Sciatic nerve (tissue), 2 donors: ENCODE data around the gene CLCA2. TPM values are rescaled to one million over a fixed set of nuclear protein-coding genes. Genes with fewer than 3 reads are reported as not detected.
"Not testable (repeated sequence)": the region's sequence is repeated elsewhere in the genome, so short reads cannot be mapped to it uniquely, and the experiment has no call there.

Experiments used
- ATAC-seq: fragments of 200-7000 bp; cut with Tn5 transposase; one replicate; pipeline ENCODE4 v1.9.1; 2020; ENCODE audit warnings: mild to moderate bottlenecking, moderate library complexity
- DNase-seq: peaks from one replicate; pipeline ENCODE4 v3.0.0-alpha.2; 2020; ENCODE audit warnings: low spot score
- intact Hi-C: fragments of 100-400 bp; cut with DNase I; formaldehyde crosslinking; loops from one replicate; pipeline ENCODE4 v1.14.2; 2022
- total RNA-seq: library from RNA; stranded (reverse); fragmentation: NEBNext Ultra II Directional; extraction: Animal tissue kit (Norgen Biotek cat#: 25700); gene quantifications from one replicate; pipeline ENCODE4 v1.2.1, GENCODE V29; 2021
- donor health status: DM: no; HTN: no; CAD: no.
- donor health status: DM: no; HTN: no; CAD: no.

The CLCA2 gene
- total RNA-seq, 1 donor from 2014 or later = not detected

DNA sequence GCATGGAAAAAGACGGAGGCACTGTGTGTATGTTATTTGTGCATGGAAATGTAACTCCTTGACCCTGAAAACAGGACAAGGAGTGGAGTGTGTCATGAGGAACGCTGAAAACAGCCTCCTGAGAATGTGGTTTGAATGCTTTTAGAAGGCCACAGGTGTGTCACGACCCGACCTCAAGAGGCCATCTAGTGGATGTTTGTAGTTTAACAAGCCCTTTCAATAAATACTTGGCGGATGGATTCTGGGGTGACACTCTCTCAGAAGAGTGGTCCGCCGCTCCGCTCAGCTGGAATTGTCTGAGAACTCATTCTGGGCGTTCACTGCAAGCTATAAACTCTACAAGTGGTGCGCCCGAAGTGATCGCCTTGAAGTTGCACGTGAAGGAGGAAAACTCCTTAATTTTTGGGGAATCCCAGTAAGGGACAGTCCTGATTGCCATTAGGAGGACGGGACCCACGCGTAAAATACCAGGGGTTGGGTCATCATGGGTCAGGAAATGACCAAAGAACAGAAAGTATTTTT lies 78.2 kb downstream of the CLCA2 start:
- DNase-seq = not testable (repeated sequence)
- peak; percentile 54 for ATAC-seq
- intact Hi-C loops = loop anchor here (5.0 kb wide), 1 partner anchor 120 kb away; no protein-coding TSS in a partner anchor

DNA sequence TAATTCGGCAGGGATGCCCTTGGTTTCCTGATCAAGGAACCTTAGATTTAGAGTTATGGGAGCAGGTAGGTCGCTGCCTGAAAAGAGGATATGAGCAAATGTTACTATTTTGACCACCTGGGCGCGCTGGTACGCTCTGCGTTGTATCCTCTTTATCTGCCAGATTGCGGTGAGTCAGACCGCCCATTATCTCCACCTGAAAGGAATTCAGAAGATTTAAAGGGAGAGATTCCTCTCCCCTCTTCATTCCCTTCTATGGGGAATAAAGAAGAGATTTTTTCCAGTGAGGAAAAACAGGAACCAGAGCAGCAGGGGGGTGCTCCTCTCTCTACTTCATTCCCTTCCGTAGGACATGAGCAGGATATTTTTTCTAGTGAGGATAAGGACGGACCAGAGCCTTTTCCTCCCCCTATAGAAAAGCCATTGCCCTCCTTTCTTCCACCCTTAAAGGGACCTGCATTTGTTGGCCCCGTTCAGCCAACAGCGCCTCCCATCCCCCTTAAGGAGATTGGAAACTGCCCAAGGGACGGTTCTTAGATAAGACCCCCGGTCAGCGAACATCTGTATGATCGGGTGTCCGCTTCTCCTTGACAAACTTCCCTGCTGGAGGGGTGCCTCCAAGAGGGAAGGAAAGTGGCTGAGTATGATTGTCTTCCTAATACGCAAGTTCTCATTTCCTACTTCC lies 78.9 kb downstream of the CLCA2 start:
- ATAC-seq (peak; percentile 6), DNase-seq (no peak)
- intact Hi-C loops = loop anchor here (5.0 kb wide), 1 partner anchor 121 kb away; no protein-coding TSS in a partner anchor

DNA sequence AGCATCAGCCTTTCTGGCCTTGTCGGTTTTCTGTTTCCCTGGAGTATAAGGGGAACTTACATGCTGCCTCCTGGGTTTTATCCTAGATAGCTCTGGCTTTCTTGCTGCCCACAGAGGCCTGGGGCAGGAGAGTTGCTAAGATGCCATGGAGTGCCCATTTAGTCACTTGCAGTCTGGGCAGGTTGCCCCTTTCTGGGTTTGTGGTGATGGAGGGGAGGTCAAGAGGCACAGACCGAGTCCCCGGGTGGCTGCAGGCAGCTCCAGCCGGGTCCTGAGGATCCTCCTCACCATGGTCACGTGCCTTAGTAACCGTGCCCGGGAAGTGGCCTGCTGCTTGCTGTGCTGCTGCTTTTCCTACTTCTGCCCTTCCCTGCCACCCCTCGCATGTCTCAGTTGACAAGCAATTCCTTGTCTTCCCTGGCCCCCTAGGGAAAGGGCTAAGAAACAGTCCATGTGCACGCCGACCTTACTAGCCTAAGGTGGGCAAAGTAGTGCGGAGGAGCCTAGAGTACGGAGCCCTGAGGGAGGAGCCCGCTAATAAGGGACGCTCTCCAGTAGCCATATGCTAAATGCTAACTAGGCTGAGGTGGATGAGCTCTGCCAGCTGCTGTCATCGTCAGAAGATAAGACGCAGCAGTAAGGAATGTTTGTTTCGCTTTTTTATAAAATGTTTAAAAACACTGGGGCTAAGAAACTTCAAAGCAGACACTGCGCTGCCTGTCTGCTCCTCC lies 79.6 kb downstream of the CLCA2 start:
- peak; percentile 34 for ATAC-seq
- no peak for DNase-seq
- intact Hi-C loops = loop anchor here (5.0 kb wide), 1 partner anchor 121 kb away; no protein-coding TSS in a partner anchor

DNA sequence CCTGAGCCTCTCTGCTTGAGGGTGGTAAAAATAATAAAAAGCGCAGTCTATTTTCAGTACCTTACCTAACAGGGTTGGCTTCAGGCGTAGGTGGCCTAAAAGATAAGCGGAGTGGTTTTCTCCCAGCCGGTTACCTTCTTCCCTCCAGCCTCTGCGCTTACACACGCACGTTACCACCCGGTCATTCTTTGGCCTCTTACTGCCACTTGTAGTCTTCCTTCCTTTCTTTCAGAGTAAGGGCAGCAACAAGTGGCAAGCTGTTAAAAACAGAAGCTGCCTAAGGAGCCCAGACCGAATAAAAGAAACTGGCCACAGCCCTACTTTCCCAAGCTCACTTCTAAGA lies 80.1 kb downstream of the CLCA2 start:
- intact Hi-C loops = loop anchor here (5.0 kb wide), 1 partner anchor 122 kb away; no protein-coding TSS in a partner anchor
- ATAC-seq (peak; percentile 35), DNase-seq (no peak)

DNA sequence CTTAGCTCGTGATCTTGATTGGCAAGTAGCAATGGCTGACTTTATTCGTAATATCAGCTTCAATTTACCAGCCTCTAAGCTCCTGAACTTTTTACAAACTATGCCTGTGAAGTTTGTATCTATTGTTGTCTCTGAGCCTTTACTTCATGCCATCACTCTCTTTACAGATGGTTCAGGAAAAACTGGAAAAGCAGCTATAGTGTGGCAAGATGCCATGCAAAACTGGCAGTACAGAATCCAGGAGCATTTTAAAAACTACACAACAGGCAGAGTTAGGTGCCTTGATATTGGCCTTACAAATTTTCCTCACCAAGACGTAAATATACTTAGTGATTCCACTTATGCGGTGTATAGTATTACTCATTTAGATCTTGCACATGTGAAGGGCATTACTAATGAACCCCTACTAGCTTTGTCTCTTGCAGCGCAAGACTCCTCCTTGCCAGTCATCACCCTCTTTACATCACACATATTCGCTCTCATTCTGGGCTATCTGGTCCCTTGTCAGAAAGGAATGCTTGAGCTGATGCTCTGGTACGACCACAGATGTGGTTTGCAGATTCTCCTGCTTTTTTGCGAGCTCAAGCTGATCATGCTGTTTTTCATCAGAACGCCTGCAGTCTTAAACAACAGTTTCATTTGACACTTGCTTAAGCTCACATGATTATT lies 81.1 kb downstream of the CLCA2 start:
- intact Hi-C loops = loop anchor here (5.0 kb wide), 1 partner anchor 123 kb away; no protein-coding TSS in a partner anchor
- ATAC-seq = no peak
- no peak for DNase-seq

DNA sequence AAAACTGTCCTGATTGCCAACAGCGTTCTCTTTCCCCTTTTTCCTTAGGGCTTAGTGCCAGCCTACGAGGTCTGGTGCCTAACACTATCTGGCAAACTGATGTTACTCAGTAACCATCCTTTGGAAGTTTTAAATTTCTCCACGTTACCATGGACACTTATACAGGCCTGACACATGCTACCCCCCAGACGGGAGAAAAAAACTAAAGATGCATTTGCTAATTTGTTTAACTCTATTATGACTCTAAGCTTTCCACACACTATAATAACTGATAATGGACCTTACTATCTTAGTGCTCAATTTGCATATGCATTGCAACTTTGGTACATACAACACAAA lies 81.6 kb downstream of the CLCA2 start:
- intact Hi-C loops = no loop called here
- ATAC-seq (no peak), DNase-seq (no peak)

Other genes with a start within 250 kb of the CLCA2 start
- gene ODF2L, start 27.8 kb upstream of the CLCA2 start, total RNA-seq = 62.1 TPM
- not detected for gene CLCA1, start 44.8 kb downstream of the CLCA2 start, total RNA-seq
- gene CLCA4, start 122.9 kb downstream of the CLCA2 start, total RNA-seq = not detected